ENCODE data around the gene EDRF1. TPM values are rescaled to one million over a fixed set of nuclear protein-coding genes. Genes with fewer than 3 reads are reported as not detected.

The EDRF1 gene
- polyA plus RNA-seq, 2 of the 4 experiments (the other 2 are of a cell fraction): 19.7 to 37.9 TPM

- H3K9me3 ChIP-seq: no peaks in the 10 kb centered on the region
- no peak overlapping the region for H3K4me3 ChIP-seq
- no peak overlapping the region for H3K4me2 ChIP-seq
- H3K4me1 ChIP-seq: no peaks in the 10 kb centered on the region
- FAIRE-seq (no peak), DNase-seq (ENCODE audit: low read depth in 1 of 2, low spot score in 1 of 2) (no peak), ATAC-seq (no peak)
- ChIA-PET CTCF (no interaction called here), POLR2A (no interaction called here)
- TF ChIP-seq, protein P1, sequence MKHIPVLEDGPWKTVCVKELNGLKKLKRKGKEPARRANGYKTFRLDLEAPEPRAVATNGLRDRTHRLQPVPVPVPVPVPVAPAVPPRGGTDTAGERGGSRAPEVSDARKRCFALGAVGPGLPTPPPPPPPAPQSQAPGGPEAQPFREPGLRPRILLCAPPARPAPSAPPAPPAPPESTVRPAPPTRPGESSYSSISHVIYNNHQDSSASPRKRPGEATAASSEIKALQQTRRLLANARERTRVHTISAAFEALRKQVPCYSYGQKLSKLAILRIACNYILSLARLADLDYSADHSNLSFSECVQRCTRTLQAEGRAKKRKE (CRISPR knock-in tag; IDR thresholded peaks at IDR 0.05; ENCODE audit: low read depth): no peak
- no peak for TF ChIP-seq PHF8 (IDR thresholded peaks at IDR 0.05; ENCODE audit: borderline replicate concordance, low read depth)
- TF ChIP-seq FOSB (CRISPR knock-in tag; IDR thresholded peaks at IDR 0.05): no peak
- TF ChIP-seq MAFK (IDR thresholded peaks at IDR 0.05; ENCODE audit: partially characterized antibody): no peak
- TF ChIP-seq HOXB13 (CRISPR knock-in tag; IDR thresholded peaks at IDR 0.05; ENCODE audit: low read depth): no peak
- TF ChIP-seq POLR2AphosphoS2 (conservative IDR thresholded peaks at IDR 0.05; ENCODE audit: low read length): no peak
- TF ChIP-seq, protein P2, sequence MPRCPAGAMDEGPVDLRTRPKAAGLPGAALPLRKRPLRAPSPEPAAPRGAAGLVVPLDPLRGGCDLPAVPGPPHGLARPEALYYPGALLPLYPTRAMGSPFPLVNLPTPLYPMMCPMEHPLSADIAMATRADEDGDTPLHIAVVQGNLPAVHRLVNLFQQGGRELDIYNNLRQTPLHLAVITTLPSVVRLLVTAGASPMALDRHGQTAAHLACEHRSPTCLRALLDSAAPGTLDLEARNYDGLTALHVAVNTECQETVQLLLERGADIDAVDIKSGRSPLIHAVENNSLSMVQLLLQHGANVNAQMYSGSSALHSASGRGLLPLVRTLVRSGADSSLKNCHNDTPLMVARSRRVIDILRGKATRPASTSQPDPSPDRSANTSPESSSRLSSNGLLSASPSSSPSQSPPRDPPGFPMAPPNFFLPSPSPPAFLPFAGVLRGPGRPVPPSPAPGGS (IDR thresholded peaks at IDR 0.05): no peak
- no peak for TF ChIP-seq JUNB (IDR thresholded peaks at IDR 0.05)
- TF ChIP-seq HOXB5 (CRISPR knock-in tag; IDR thresholded peaks at IDR 0.05): no peak
- TF ChIP-seq PBX3 (IDR thresholded peaks at IDR 0.05): no peak
- no peak for TF ChIP-seq RNF2 (IDR thresholded peaks at IDR 0.05; ENCODE audit: borderline replicate concordance, low read depth)
- TF ChIP-seq ZNF302 (CRISPR knock-in tag; IDR thresholded peaks at IDR 0.05): no peak
- no peak for TF ChIP-seq EHMT2 (IDR thresholded peaks at IDR 0.05; ENCODE audit: low read depth)
- no peak for TF ChIP-seq MYC (IDR thresholded peaks at IDR 0.05; ENCODE audit: borderline replicate concordance, low read length)
- TF ChIP-seq, protein P3, sequence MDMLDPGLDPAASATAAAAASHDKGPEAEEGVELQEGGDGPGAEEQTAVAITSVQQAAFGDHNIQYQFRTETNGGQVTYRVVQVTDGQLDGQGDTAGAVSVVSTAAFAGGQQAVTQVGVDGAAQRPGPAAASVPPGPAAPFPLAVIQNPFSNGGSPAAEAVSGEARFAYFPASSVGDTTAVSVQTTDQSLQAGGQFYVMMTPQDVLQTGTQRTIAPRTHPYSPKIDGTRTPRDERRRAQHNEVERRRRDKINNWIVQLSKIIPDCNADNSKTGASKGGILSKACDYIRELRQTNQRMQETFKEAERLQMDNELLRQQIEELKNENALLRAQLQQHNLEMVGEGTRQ (IDR thresholded peaks at IDR 0.05): no peak
- TF ChIP-seq ZC3H11A (IDR thresholded peaks at IDR 0.05): no peak
- TF ChIP-seq EHF (CRISPR knock-in tag; IDR thresholded peaks at IDR 0.05): no peak
- TF ChIP-seq CHD4 (IDR thresholded peaks at IDR 0.05; ENCODE audit: borderline replicate concordance): no peak
- TF ChIP-seq RCOR1 (IDR thresholded peaks at IDR 0.05; ENCODE audit: low read depth, low read length): no peak
- 80% methylated on average over 8 of the region's 8 CpGs for WGBS (ENCODE audit: missing lambda C conversion rate)
- no peak overlapping the region for H3K27ac ChIP-seq
These were observed 76.2 kb downstream of the EDRF1 start for GRCh38 chr10:125795637-125796190.

DNA sequence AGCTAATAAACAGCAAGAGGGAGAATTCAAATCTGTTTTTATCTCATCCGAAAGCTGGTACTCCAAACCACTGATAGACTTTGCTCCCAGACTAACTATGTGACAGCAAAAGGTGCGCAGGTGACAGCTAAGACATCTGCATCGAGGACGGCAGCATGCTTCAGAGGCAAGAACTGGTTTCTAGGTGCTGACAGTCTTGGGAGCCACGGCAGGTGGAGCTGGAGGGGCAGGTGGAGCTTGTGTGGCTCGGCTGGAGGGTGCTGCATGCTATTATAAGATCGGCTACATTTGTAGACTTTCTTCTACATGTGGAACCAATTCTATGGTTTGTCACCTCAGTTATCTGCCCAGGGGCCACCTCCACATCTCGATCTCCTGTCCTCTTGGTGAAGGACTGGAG, 77.9 kb downstream of the EDRF1 start:
- no peak for FAIRE-seq

More for the DNA sequence above, 77.9 kb downstream of the EDRF1 start:
- TF ChIP-seq, protein P1 (CRISPR knock-in tag; IDR thresholded peaks at IDR 0.05; ENCODE audit: low read depth): no peak
- TF ChIP-seq, protein P3 (IDR thresholded peaks at IDR 0.05): no peak
- TF ChIP-seq, protein P2 (IDR thresholded peaks at IDR 0.05): no peak
- TF ChIP-seq EP300 (IDR thresholded peaks at IDR 0.05): no peak
- TF ChIP-seq GATA3 (IDR thresholded peaks at IDR 0.05; ENCODE audit: borderline replicate concordance): no peak
- TF ChIP-seq RAD21 (conservative IDR thresholded peaks at IDR 0.05 in 1 of 2, IDR thresholded peaks at IDR 0.05 in 1 of 2): no peak
- ChIA-PET CTCF (interaction anchor here (0.9 to 1.5 kb wide), 2 partner anchors 12 to 72 kb away, joined by 3 read pairs; no protein-coding TSS in a partner anchor), POLR2A (no interaction called here)
- Histone ChIP-seq H3K4me1 (no peaks in the 10 kb centered on the region), H3K4me2 (no peak overlapping the region), H3K4me3 (no peak overlapping the region), H3K9me3 (no peaks in the 10 kb centered on the region), H3K27ac (no peak overlapping the region)
- ATAC-seq (no peak), DNase-seq (ENCODE audit: low read depth in 1 of 2, low spot score in 1 of 2) (no peak)
- WGBS (ENCODE audit: missing lambda C conversion rate): 82% methylated on average over 8 of the region's 8 CpGs

Measured in A549 (cell line).